ENCODE measurements around the gene NFATC3. TPM values are rescaled to one million over a fixed set of nuclear protein-coding genes. Genes with fewer than 3 reads are reported as not detected.

NFATC3 gene
- total and polyA plus RNA-seq, 2 of the 8 experiments (the other 6 are each of a cell fraction or from before 2014, with no cell fraction given), result 17.6 to 34.5 TPM

DNA sequence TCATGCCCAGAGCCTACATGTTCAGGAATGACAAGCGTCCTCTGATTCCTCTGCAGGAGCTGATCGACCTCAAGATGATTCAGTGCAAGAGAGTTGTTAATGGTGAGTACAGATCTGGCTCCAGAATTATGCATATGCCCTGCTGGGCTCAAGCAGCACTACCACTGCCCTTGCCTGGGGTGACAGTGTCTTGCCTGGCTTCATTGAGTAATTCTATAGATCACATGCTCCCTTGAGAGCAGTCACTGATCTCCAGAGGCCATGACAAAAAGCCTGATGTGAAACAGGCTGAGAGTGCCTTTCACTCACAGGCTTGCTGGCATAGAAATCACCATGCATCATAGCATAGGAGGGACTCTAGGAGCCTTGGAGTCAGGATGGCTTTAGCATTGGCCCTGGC lies 35.7 kb upstream of the NFATC3 start:
- 89% methylated on average over 2 of the region's 2 CpGs; no CpG with 5 or more reads in 1 of the 2 experiments for WGBS, 2 experiments (ENCODE audit: extremely low coverage in 1 of 2, insufficient coverage in 1 of 2, insufficient read length in 1 of 2, insufficient replicate concordance in 2 of 2, low coverage in 1 of 2, low lambda C conversion rate in 2 of 2, missing lambda C conversion rate in 1 of 2)
- CTCF ChIA-PET (ENCODE audit: partially characterized antibody), result no interaction called here
- TF ChIP-seq SP4 (IDR thresholded peaks at IDR 0.05; ENCODE audit: low read length) (no peak), RFX5 (IDR thresholded peaks at IDR 0.05; ENCODE audit: borderline replicate concordance, low read depth, low read length) (no peak), FOSL1 (IDR thresholded peaks at IDR 0.05; ENCODE audit: insufficient read depth, low read depth, low read length) (no peak), JUN (IDR thresholded peaks at IDR 0.05; ENCODE audit: low read depth, low read length) (no peak), RBBP5 (IDR thresholded peaks at IDR 0.05; ENCODE audit: borderline replicate concordance, low read depth, low read length) (no peak)

More for the DNA sequence above, 35.7 kb upstream of the NFATC3 start:
- H3K79me2 ChIP-seq (ENCODE audit: control insufficient read depth in 1 of 2, insufficient read depth in 2 of 2, low read length in 2 of 2), result no peaks in the 10 kb centered on the region
- no peak overlapping the region for H2BK15ac ChIP-seq (ENCODE audit: low read length)
- no peak overlapping the region for H2AK5ac ChIP-seq (ENCODE audit: low read depth, low read length)
- H4K20me1 ChIP-seq (replicated peaks in 1 of 2; ENCODE audit: control insufficient read depth in 1 of 2, insufficient read depth in 2 of 2, low read length in 2 of 2), result no peaks in the 10 kb centered on the region
- H3K14ac ChIP-seq (ENCODE audit: insufficient read length), result no peak overlapping the region
- H3K4me1 ChIP-seq (replicated peaks in 1 of 4; ENCODE audit: control insufficient read depth in 3 of 4, insufficient read depth in 4 of 4, low read length in 3 of 4), result no peaks in the 10 kb centered on the region
- no peak overlapping the region for H4K8ac ChIP-seq (ENCODE audit: extremely low read depth, insufficient read depth, low read length)
- H3K9me3 ChIP-seq (ENCODE audit: insufficient read depth in 2 of 2, low read depth in 1 of 2, low read length in 1 of 2), result no peaks in the 10 kb centered on the region
- H3K27ac ChIP-seq (ENCODE audit: low read depth, low read length), result no peak overlapping the region
- no peaks in the 10 kb centered on the region; the same call in 1 of the 2 replicates for H3K23me2 ChIP-seq (ENCODE audit: low read depth, low read length)
- DNase-seq (ENCODE audit: low read depth in 1 of 2, low spot score in 2 of 2) (no peak), FAIRE-seq (no peak)
- H3K9ac ChIP-seq (replicated peaks in 1 of 4; ENCODE audit: extremely low read depth in 1 of 4, low read depth in 3 of 4, low read length in 3 of 4), result no peak overlapping the region
- H2BK12ac ChIP-seq (ENCODE audit: low read depth, low read length), result no peak overlapping the region
- H2BK20ac ChIP-seq (ENCODE audit: low read length), result no peak overlapping the region
- H3K56ac ChIP-seq (replicated peaks; ENCODE audit: insufficient read length, low read depth, low read length), result no peak overlapping the region
- H3K4ac ChIP-seq (replicated peaks; ENCODE audit: insufficient read length, low read depth, low read length), result no peak overlapping the region
- no peaks in the 10 kb centered on the region for H3K27me3 ChIP-seq (replicated peaks in 1 of 4; ENCODE audit: control insufficient read depth in 3 of 4, extremely low read depth in 1 of 4, insufficient read depth in 3 of 4, low read length in 3 of 4)
- POLR2A ChIA-PET (ENCODE audit: partially characterized antibody), result interaction anchor here (1.0 kb wide), 1 partner anchor 12 kb away, joined by 3 read pairs; no protein-coding TSS in a partner anchor
- H3K23ac ChIP-seq (ENCODE audit: insufficient read length), result no peak overlapping the region
- H3K4me3 ChIP-seq (ENCODE audit: extremely low read depth in 1 of 4, insufficient read depth in 2 of 4, low read depth in 3 of 4, low read length in 4 of 4), result no peak overlapping the region
- H2AFZ ChIP-seq (ENCODE audit: low read length), result no peak overlapping the region
- no peak overlapping the region for H2BK120ac ChIP-seq (replicated peaks; ENCODE audit: low read depth, low read length)
- H3K36me3 ChIP-seq (ENCODE audit: control insufficient read depth in 2 of 4, insufficient read depth in 4 of 4, low read length in 3 of 4), result peaks cover 0 to 14% (median 9%) of the 10 kb centered on the region in 4 experiments; a peak in 5 of 8 replicates
- no peak overlapping the region for H3K4me2 ChIP-seq (ENCODE audit: insufficient read depth in 1 of 2, low read depth in 2 of 2, low read length in 2 of 2)
- no peak overlapping the region for H2BK5ac ChIP-seq (ENCODE audit: low read depth, low read length)
- H3K18ac ChIP-seq (ENCODE audit: extremely low read depth, low read length), result no peak overlapping the region
- no peak overlapping the region for H4K91ac ChIP-seq (replicated peaks; ENCODE audit: insufficient read length, low read length)
- H4K5ac ChIP-seq (ENCODE audit: insufficient read length, low read depth, low read length), result no peak overlapping the region
- H3K79me1 ChIP-seq (ENCODE audit: low read depth, low read length), result peaks cover 5% of the 10 kb centered on the region

Data from H1 (cell line).